IMR-90 (cell line): Measurements from ENCODE around the gene UBD. TPM values are rescaled to one million over a fixed set of nuclear protein-coding genes. Genes with fewer than 3 reads are reported as not detected.

Experiments
- ATAC-seq: fragments of 200-7000 bp; cut with Tn5 transposase; 2 replicates; pipeline ENCODE4 v1.9.1; 2020; ENCODE audit warnings: low read depth, mild to moderate bottlenecking, moderate library complexity
- BruUV-seq: library from RNA; stranded (reverse); fragments of 400-500 nt; replicated peaks from 2 replicates; lab custom pipeline; 2021; lab: Mats Ljungman, UMichigan
- CTCF ChIA-PET: fragments of 300-600 bp; formaldehyde crosslinking; extraction: SDS; loops from one replicate; lab custom pipeline; 2021; ENCODE audit warnings: antibody characterized with exemption; lab: Yijun Ruan, JAX
- POLR2A ChIA-PET: fragments of 300-600 bp; sonication (Branson Sonifier 250); formaldehyde crosslinking; loops from one replicate; lab custom pipeline; 2022; ENCODE audit warnings: antibody characterized with exemption; ENCODE audit not compliant: unreplicated experiment; lab: Charles Lee
- DNase-seq: peaks from one replicate; pipeline ENCODE4 v3.0.0; 2013
- H2AFZ ChIP-seq: replicated peaks from 2 replicates; pipeline ENCODE3; 2013; ENCODE audit warnings: low read length, mild to moderate bottlenecking; ENCODE audit not compliant: poor library complexity
- H2AK5ac ChIP-seq: 2 replicates; pipeline ENCODE4 v1.6.1; 2013; ENCODE audit warnings: low read depth, low read length, inconsistent platforms
- H2AK9ac ChIP-seq: replicated peaks from 2 replicates; pipeline ENCODE3; 2013; ENCODE audit warnings: mild to moderate bottlenecking, low read depth, low read length, moderate library complexity; ENCODE audit not compliant: poor library complexity
- H2BK120ac ChIP-seq: 2 replicates; pipeline ENCODE4 v1.6.1; 2013; ENCODE audit warnings: low read depth, low read length, inconsistent platforms
- H2BK15ac ChIP-seq: 3 replicates; pipeline ENCODE4 v1.6.1; 2013; ENCODE audit warnings: low read depth, low read length, inconsistent platforms
- H2BK20ac ChIP-seq: 2 replicates; pipeline ENCODE4 v1.6.1; 2013; ENCODE audit warnings: low read depth, mild to moderate bottlenecking, inconsistent platforms, low read length, moderate library complexity
- H2BK5ac ChIP-seq: 2 replicates; pipeline ENCODE4 v1.6.1; 2013; ENCODE audit warnings: mild to moderate bottlenecking, low read depth, low read length, inconsistent platforms; ENCODE audit not compliant: poor library complexity, severe bottlenecking
- H3K14ac ChIP-seq: replicated peaks from 2 replicates; pipeline ENCODE4 v1.6.1; 2013; ENCODE audit warnings: low read depth, low read length, inconsistent platforms
- H3K18ac ChIP-seq: 2 replicates; pipeline ENCODE4 v1.6.1; 2013; ENCODE audit warnings: low read depth, low read length, control low read depth
- H3K23ac ChIP-seq: 2 replicates; pipeline ENCODE4 v1.6.1; 2013; ENCODE audit warnings: low read depth, low read length, inconsistent platforms
- H3K27ac ChIP-seq: 2 replicates; pipeline ENCODE4 v1.5.1; 2013; ENCODE audit warnings: mild to moderate bottlenecking, control low read depth, low read length; ENCODE audit not compliant: insufficient read depth
- H3K27me3 ChIP-seq: 2 replicates; pipeline ENCODE4 v1.6.1; 2013; ENCODE audit warnings: low read length; ENCODE audit not compliant: control insufficient read depth, insufficient read depth
- H3K36me3 ChIP-seq: 2 replicates; pipeline ENCODE4 v1.6.1; 2013; ENCODE audit warnings: low read length, mixed read lengths; ENCODE audit not compliant: control insufficient read depth, insufficient read depth
- H3K4ac ChIP-seq: 2 replicates; pipeline ENCODE4 v1.6.1; 2013; ENCODE audit warnings: low read depth, low read length, inconsistent platforms
- H3K4me1 ChIP-seq: 2 replicates; pipeline ENCODE4 v1.6.1; 2013; ENCODE audit warnings: low read length, mixed read lengths; ENCODE audit not compliant: control insufficient read depth, insufficient read depth
- H3K4me2 ChIP-seq: 2 replicates; pipeline ENCODE4 v1.6.1; 2013; ENCODE audit warnings: low read depth, mild to moderate bottlenecking, control low read depth, low read length, moderate library complexity
- H3K4me3 ChIP-seq: 2 replicates; pipeline ENCODE4 v1.5.1; 2013; ENCODE audit warnings: low read depth, mild to moderate bottlenecking, control low read depth, low read length, moderate library complexity; ENCODE audit not compliant: insufficient read depth
- H3K56ac ChIP-seq: 2 replicates; pipeline ENCODE4 v1.6.1; 2013; ENCODE audit warnings: low read length, inconsistent platforms; ENCODE audit not compliant: insufficient read depth; ENCODE audit errors: extremely low read depth
- H3K79me1 ChIP-seq, 2 experiments: 2 replicates each; pipeline ENCODE4 v1.6.1; 2013; ENCODE audit warnings: low read length in 2 of 2, inconsistent platforms in 1 of 2, low read depth in 1 of 2
- H3K9ac ChIP-seq: 2 replicates; pipeline ENCODE4 v1.6.1; 2013; ENCODE audit warnings: low read depth, low read length, control low read depth
- H3K9me1 ChIP-seq: 2 replicates; pipeline ENCODE4 v1.6.1; 2013; ENCODE audit warnings: low read length, inconsistent platforms; ENCODE audit not compliant: insufficient read depth
- H3K9me3 ChIP-seq: 2 replicates; pipeline ENCODE4 v1.6.1; 2013; ENCODE audit warnings: low read length; ENCODE audit not compliant: control insufficient read depth, insufficient read depth
- H4K20me1 ChIP-seq: 2 replicates; pipeline ENCODE4 v1.6.1; 2013; ENCODE audit warnings: low read length, inconsistent platforms; ENCODE audit not compliant: insufficient read depth
- H4K5ac ChIP-seq: 2 replicates; pipeline ENCODE4 v1.6.1; 2013; ENCODE audit warnings: mild to moderate bottlenecking, low read depth, low read length, control low read depth
- H4K8ac ChIP-seq, 2 experiments: 2 replicates each; pipeline ENCODE4 v1.6.1; 2013; ENCODE audit warnings: low read depth in 2 of 2, low read length in 2 of 2, control low read depth in 1 of 2, inconsistent platforms in 1 of 2
- H4K91ac ChIP-seq: 2 replicates; pipeline ENCODE4 v1.6.1; 2013; ENCODE audit warnings: low read depth, low read length, inconsistent platforms; ENCODE audit not compliant: insufficient read depth
- CHD1 ChIP-seq: IDR thresholded peaks from 2 replicates; pipeline ENCODE4 v1.6.1; 2012; ENCODE audit warnings: low read depth, low read length, improper control_type of control experiment
- MXI1 ChIP-seq: IDR thresholded peaks from 2 replicates; pipeline ENCODE4 v1.6.1; 2012; ENCODE audit warnings: low read depth, mild to moderate bottlenecking, low read length, moderate library complexity, borderline replicate concordance
- RFX5 ChIP-seq: IDR thresholded peaks from 2 replicates; pipeline ENCODE4 v1.8.0; 2012; ENCODE audit warnings: low read depth, mild to moderate bottlenecking, low read length, moderate library complexity
- WGBS, 2 experiments: methylation state at CpG; one replicate each; pipeline versions ENCODE4 v1.1.5 to v1.1.7; 2013; ENCODE audit warnings: missing lambda C conversion rate in 2 of 2; ENCODE audit not compliant: insufficient read length in 1 of 2; ENCODE audit errors: extremely low coverage in 2 of 2; 5-methylcytosine and 5-hydroxymethylcytosine counted together
- dilution Hi-C: fragments of 300-500 bp; cut with HindIII; formaldehyde crosslinking; loops from one replicate; pipeline ENCODE4 v1.14.3; 2018; ENCODE audit warnings: low sequenced_read_pairs; ENCODE audit not compliant: unreplicated experiment
- in situ Hi-C: fragments of 300-500 bp; cut with MboI; formaldehyde crosslinking; loops from 3 replicates; pipeline ENCODE4 v1.14.3; 2019; ENCODE audit warnings: low sequenced_read_pairs, inconsistent platforms, mixed read lengths
- intact Hi-C: fragments of 100-400 bp; cut with micrococcal nuclease; formaldehyde crosslinking; loops from 2 replicates; pipeline ENCODE4 v1.10.0; 2022
- polyA plus RNA-seq, 3 experiments: library from polyadenylated mRNA; depleted of rRNA; stranded (reverse); fragments of >200 nt; gene quantifications; 2 replicates each; pipeline ENCODE4 v1.2.3, GENCODE V29; 2012; ENCODE audit warnings: low replicate concordance in 1 of 3
- total RNA-seq: library from RNA; depleted of rRNA; stranded (reverse); fragments of >200 nt; gene quantifications from 2 replicates; pipeline ENCODE4 v1.2.3, GENCODE V29; 2012

The UBD gene
- total and polyA plus RNA-seq, 2 of the 4 experiments (the other 2 are of a cell fraction): not detected

GRCh38 chr6:29537714-29538403, 21.7 kb downstream of the UBD start:
- Histone ChIP-seq H3K18ac (no peak overlapping the region), H2AK5ac (no peak overlapping the region), H4K20me1 (no peaks in the 10 kb centered on the region), H3K27me3 (no peaks in the 10 kb centered on the region), H3K4me1 (no peaks in the 10 kb centered on the region), H3K4ac (no peak overlapping the region), H3K9me1 (no peaks in the 10 kb centered on the region), H2BK120ac (no peak overlapping the region), H2AFZ (no peak overlapping the region), H2BK20ac (no peak overlapping the region), H3K56ac (no peak overlapping the region), H3K79me1 (no peaks in the 10 kb centered on the region), H4K91ac (no peak overlapping the region), H3K9me3 (no peaks in the 10 kb centered on the region), H3K4me3 (no peak overlapping the region), H3K23ac (no peak overlapping the region), H2BK15ac (no peak overlapping the region), H3K9ac (no peak overlapping the region), H4K8ac (no peak overlapping the region), H3K27ac (no peak overlapping the region), H3K36me3 (no peaks in the 10 kb centered on the region), H4K5ac (no peak overlapping the region), H3K4me2 (no peak overlapping the region), H2BK5ac (no peak overlapping the region), H2AK9ac (no peak overlapping the region), H3K14ac (no peak overlapping the region)
- intact Hi-C loops: no loop called here
- ATAC-seq (no peak), DNase-seq (no peak)
- TF ChIP-seq RFX5 (no peak), CHD1 (no peak), MXI1 (no peak)
- in situ Hi-C loops: no loop called here
- dilution Hi-C loops: no loop called here
- 0% methylated on average over 1 of the region's 4 CpGs; no CpG with 5 or more reads in 1 of the 2 experiments for WGBS, 2 experiments
- ChIA-PET POLR2A (no interaction called here), CTCF (no interaction called here)
- BruUV-seq: no TSS peak
